ENCODE measurements around the gene VCAN.

GRCh38 chr5:83539463-83539790 is 67.9 kb downstream of the VCAN start:
- no peak for TF ChIP-seq POLR2AphosphoS5 (IDR thresholded peaks at IDR 0.05; ENCODE audit: borderline replicate concordance, low read depth, low read length)
- no peak for TF ChIP-seq EZH2 (IDR thresholded peaks at IDR 0.05)

All from SK-N-MC (cell line).